HG02973 (cell line): Measurements from ENCODE around the gene RAN.
A peak's percentile ranks its signal among the peaks of the same experiment; 100 is the strongest.
"Not testable (repeated sequence)": the region's sequence is repeated elsewhere in the genome, so short reads cannot be mapped to it uniquely, and the experiment has no call there.

Source experiments
- ATAC-seq: cut with Tn5 transposase; IDR thresholded peaks from one replicate; pipeline ENCODE4 v1.9.1; 2021; ENCODE audit warnings: moderate library complexity; ENCODE audit not compliant: unreplicated experiment

Gene RAN

DNA sequence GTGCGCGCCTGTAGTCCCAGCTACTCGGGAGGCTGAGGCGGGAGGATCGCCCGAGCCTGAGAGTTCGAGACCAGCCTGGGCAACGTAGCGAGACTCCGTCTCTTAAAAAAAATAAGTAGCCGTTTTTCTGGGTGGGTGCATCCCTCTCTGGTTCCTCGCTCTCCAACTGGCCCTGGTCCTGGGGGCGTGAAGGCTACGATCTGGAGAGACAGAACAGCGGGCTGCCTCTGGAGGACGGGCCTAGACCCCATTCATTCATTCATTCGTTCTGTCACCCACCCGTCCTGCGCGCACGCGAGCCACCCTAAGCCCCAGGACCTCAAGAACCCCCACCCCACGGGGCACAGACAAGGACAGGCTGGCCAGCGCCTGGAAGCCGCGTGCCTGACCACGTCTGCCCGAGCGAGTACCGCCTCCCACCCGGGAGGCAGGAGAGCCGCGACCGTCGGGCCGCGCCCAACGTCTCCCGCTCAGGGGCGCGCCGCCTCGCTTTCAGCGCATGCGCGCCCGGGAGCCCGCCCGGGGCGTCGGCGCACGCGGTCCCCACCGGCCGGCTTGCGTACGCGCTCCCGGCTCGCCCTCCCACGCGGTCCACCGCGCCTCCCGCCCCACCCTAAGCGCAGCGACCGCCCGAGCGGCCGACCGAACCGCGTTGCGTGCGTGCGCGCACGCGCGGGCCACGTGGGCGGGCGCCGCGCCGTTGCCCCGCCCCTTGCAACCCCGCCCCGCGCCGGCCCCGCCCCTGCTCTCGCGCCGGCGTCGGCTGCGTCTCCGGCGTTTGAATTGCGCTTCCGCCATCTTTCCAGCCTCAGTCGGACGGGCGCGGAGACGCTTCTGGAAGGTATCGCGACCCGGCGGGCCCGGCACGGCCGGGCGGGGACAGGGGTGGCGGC is at the start of gene RAN:
Gene RAN (plus strand): TSS at position 781 of the 893 bp plus-strand sequence. CDS start 528 bp downstream, outside the sequence.
- ATAC-seq, result peak; percentile 68

DNA sequence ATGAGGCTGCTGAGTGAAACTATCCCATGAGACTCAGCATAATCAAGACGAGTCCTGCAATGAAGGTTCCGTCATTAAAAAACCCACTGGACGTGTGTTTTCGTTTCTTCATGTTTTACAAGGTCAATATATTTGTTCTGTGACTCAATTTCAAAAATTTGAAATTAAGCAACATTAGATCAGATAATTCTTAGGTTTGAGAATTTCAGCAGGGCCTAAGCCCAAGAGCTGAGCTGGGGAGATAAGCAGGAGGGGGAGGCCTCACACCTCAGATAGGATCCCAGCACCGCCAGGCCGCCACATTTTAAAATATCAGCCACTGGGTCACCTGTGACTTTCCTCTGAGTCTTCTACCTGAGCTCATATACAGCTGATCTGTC is 46.1 kb upstream of the RAN start:
- no peak for ATAC-seq

DNA sequence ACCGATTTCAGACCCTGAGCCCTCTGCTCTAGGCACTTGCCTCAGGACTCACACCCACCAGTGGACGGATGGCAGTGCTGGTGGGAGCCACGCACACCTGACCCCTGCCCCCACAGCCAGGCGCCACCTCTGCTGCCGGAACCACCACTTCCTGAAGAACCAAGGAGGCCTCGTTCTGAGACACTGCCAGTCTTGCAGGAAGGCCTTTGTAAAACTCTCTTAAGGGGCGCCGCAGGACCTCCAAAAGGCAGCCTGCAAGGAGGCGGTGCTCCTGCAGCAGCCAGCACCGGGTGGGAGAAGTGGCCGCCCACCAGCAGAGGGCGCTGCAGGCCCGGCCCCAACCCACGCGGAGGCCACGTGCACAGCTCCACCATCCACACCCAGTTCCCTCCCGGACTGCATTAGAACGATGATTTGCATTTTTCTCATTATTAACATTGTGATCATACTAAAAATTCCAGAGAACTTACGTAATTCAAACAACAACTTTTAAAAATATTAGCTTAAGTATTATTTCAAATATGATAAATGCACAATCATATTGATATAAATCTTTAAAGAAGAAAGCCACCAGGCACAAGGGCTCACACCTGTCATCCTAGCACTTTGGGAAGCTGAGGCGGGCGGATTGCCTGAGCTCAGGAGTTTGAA is 45.6 kb upstream of the RAN start:
- no peak for ATAC-seq

DNA sequence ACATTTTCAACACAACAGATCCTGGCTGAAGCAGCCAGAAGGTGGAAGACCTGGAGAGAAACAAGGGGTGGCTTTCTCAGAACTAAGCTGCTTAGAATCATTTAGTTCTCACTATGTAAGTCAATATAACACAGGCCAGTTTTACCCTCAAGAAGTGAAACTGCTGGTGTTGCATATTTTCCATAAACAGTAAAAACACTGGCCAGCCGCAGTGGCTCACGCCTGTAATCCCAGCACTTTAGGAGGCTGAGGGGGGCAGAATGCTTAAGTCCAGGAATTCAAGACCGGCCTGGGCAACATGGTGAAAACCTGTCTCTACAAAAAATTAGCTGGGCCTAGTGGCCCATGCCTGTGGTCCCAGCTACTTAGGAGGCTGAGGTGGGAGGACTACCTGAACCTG is 44.4 kb upstream of the RAN start:
- ATAC-seq, result no peak

DNA sequence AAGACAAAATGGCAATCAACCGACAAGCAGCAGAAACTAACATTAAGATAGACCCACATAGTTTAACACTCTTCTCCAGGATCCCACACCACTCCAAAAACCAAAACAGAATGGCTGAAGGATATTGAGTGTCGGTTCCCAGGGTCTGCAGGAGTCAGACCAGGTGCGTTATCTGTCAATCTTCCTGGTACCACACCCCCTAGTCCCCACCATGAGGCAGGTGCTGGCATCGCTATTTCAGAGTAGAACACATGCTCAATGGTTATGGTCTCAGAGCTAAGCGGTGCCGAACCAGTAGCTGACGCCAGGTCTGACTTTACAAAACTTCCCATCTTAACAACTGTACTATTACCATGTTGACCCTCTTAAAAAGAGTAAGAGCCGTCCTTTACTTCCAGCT is 43.0 kb upstream of the RAN start:
- ATAC-seq, result no peak

DNA sequence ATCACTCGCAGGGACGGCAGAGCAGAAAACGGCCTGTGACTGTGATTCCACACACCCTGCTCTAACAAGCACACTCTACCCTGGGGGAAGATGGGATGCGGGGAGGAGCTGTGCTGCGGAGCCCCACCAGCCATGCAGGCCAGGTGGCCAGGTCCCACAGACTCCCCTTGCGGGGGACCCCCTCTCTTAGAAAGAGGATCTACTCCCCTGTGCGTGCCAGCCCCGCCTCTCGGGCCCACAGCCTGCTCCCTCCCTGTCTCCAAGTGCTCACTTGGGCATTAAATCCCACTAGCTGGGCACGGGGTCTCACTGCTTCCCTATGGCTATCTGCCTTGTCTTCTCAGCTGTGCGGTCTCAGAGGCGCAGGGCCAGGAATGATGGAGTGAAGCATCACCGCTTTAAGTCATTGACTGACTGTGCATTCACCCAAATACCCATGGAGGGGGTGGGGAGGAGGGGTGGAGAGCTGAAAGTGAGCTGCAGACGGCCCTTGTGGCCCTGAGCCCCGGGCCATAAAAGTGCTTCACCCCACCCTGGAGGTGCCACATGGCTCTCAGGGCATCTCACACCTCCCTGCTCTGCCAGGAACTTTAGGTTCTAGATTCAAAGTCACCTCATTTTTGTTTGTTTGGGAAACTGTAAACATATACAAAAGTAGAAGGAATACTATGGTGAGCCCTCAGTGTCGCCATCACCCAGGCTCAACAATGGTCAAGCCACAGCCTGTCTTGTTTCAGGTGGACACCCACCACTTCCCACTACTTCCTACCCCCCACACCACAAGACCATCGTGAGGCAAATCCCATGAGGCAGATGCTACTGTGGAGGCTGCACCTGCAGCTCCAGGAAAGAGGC is 42.2 kb upstream of the RAN start:
- ATAC-seq, result no peak

DNA sequence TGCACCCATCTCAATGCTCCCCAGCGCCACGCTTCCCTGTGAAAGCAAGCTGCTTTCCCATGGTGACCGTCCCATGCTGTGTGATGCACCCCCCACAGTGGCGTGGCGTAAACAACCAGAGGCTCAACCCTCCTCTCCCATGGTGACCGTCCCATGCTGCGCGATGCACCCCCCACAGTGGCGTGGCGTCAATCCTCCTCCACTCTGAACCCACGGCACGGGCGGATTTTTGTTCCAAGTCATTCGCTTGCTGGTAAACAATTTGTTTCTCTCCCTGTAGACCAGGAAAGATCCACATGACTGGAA is 41.7 kb upstream of the RAN start:
- no peak for ATAC-seq

DNA sequence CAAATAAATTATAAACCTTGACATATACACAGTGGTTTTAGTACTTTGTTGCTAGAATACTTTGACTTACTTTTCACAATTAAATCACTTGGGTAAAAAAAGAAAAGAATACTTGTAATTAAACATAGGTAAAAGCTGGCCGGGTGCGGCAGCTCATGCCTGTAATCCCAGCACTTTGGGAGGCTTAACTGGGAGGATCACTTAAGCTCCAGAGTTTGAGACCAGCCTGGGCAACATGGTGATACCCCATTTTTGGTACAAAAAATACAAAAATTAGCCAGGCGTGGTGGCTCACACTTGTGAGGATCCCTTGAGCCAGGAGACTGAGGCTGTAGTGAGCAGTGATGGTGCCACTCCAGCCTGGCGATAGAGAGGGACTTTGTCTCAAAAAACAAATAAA is 40.6 kb upstream of the RAN start:
- no peak for ATAC-seq

DNA sequence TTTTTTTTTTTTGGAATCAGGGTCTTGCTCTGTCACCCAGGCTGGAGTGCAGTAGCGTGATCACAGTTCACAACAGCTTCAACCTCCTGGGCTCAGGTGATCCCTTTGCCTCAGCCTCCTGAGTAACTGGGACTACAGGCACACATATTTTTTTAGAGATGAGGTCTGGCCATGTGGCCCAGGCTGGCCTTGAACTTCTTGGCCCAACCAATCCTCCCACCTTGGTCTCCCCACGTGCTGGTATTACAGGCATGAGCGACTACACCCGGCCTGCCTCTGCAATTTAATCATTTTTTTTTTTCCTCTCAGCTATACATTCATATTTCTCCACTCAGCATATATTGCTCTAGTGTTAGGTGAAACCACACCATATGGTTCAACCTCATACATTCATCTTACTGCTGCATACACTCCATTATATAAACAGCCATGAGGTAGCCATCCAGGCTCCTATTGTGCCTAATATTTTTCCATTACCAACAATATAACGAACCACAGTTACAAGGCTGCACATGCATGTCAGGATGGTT is 39.9 kb upstream of the RAN start:
- ATAC-seq, result no peak

DNA sequence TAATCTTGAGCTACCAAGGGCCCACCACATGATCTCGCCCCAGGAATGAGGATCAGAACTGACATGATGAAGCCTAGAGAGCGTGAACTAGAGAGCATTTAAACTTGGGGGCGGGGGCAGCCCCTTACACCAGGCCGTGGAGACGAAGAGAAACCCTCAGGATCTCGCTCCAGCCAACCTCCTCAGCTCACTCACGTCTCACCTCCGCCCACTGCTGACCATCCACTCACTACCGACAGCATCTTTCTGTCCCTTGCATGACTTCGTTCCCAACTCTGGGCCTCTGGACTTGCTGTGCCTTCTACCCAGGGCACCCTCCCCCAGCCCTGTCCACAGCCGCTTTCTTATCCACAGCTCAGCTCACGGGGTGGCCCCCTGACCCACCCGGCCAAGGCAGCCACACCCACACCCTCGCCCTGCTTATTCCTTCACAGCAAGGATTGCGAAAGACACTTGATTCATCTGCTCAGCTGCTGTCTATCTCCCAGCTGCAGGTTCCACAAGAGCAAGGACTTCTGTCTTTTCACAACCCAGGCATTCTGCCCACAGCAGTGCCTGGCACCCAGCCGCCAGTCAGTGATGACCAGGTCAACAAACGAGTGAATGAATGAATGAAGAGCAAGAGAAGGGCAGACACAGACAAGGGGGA is 39.2 kb upstream of the RAN start:
- ATAC-seq, result no peak

DNA sequence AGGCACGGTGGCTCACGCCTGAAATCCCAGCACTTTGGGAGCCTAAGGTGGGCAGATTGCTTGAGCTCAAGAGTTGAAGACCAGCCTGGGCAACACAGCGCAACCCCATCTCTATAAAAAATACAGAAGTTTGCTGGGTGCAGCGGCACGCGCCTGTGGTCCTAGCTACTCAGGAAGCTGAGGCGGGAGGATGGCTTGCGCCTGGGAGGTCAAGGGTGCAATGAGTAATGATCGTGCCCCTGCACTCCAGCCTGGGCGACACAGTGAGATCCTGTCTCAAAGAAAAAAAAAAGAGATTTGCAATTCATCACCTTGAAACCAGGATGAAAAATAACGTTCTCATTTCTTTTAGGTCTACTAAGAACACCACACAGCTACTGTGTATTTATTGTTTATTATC is 36.9 kb upstream of the RAN start:
- ATAC-seq, result no peak

DNA sequence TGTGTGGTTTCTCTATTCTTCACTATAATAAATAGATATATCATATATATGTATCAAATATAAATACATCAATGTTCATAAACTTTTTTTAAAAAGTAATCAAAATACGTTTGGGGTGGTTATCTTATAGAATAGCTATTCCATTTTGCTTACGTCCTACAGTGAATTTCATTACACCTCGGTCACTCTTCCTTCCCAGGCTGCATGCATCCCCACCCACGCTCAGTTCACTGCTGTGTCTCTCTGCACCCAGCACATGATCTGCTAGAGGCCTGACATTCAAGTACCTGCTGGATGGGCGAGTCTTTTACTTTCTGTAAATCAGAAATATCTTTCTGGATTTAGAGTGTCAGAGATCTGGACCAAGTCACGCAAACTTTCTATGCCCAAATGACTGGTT is 36.4 kb upstream of the RAN start:
- ATAC-seq, result no peak

DNA sequence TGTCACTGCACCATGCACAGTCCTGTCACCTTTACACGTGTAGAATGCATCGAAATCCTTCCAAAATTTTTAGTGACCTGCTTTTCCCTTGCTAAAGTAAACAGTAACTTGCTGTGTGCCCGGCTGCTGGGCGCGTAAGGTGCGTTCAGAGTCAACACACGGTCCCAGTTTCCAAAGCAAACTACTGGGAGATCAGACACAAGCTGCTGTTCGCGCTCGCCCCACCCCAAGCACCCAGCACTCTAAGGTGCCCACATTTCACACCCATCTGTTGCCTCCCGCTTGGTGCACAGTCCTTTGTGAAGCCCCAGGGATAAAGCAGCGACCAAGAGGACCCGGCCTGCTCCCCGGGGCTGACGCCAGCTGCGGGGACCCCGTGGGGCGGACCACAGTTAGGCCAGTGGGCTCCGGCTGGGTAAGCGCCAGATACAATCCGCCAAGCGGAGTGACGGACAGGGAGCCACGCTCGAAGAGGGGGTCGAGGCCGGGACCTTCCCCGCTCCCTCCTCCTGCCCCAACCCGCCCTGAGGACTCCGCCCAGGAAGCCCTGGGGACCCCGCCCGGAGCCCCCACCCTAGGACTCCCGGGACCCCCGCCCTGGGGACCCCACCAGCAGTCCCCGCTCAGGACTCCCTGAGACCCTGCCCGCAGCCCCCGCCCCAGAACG is 33.4 kb upstream of the RAN start:
- ATAC-seq, result peak; percentile 27

DNA sequence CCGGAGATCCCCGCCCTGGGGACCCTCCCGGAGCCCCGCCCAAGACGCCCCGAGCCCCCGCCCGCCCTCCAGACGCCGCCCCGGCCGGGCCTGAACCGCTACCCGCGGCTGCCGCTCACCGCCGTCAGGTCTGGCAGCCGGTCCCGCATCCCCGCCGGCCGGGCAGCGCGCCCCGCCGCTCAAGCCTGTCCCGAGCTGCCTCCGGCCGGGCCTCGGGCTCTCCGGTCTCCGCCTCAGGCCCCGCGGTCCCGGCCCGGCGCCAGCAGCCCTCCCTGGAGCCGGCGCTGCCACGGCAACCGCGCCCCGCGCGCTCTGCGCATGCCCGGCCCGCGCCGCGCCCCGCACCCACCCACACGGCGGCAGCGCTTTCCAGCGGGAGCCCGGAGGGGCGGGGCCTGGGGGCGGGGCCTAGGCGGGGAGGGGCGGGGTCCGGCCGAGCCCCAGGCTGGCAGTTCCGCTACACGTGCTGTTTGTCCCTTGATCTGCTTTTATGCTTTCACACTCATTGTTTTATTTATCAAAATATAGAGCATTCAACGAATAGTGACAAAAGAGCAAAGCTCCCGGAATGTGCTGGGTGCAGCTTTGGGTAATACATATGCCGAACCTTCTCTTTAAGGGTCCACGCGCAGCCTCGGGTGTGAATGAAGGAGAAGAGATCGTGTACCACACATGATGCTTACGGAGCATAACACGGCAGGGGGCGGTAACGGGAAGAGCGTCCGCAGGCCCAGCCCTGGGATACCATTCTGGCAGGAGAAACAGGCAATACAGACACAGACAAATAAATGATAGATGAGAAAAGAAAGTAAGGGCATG is 32.7 kb upstream of the RAN start, which contains the start of gene STX2:
Gene STX2 (minus strand): TSS at position 300 of the 819 bp plus-strand sequence. CDS start 151 bp downstream, at position 149.
- ATAC-seq, result peak; percentile 71

DNA sequence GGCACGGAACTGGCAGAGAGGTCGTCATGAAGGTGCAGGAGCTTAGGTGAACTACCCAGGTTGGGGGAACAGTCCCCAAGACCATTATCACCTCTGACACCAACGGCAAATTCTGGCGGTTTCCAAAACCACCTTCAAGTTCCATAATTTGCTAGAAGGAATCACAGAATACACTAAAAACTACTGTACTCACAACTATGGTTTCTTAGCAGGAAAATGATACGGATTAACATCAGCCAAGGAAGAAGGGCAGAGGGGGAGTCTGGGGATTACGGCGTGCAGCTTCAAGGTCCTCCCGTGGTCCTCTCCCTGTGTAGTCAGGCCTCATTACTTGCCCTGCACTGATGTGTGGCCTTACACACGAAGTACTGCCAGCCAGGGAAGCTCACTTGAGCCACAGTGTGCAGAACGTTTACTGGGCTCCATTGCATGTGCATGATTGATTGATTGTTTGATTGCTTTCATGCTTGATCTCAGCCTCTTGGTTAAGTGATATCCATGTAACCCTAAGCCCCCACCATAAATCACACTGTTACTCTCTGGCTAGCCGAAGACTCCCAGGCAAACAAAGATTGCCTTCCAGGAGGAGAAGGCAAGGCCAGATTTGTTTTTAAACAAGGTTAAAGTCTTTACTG is 32.0 kb upstream of the RAN start:
- ATAC-seq, result no peak

DNA sequence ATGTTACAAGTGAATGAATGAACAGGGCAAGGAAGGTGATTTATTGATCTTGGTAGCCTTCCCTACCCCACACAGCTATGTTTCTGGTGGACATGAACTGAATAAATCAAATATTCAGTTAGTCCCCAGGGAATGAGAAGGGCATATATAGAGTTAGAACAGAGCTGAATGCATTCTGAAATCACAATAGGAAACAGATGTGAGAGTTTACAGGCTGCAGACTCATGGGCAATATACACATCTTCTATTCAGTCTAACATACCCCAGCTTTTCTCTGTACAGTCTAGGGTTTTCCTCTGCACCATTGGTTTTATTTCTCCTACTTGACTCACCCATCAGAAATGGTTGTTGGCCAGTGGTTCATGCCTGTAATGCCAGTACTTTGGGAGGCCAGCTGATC is 25.5 kb upstream of the RAN start:
- ATAC-seq, result no peak

DNA sequence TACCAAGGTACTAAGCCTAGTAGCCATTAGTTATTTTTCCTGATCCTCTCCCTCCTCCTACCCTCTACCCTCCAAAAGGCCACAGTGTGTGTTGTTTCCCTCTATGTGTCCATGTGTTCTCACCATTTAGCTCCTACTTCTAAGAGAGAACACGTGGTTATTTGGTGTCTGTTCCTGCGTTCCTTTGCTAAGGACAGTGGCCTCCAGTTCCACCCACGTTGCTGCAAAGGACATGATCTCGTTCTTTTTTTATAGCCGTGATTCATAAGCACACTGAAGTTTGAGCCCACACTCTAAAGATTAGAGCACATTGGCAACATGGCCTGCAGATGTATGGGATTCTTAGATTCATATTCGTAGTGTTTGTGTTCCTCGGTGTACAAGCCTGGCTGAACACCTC is 24.8 kb upstream of the RAN start:
- ATAC-seq, result no peak

DNA sequence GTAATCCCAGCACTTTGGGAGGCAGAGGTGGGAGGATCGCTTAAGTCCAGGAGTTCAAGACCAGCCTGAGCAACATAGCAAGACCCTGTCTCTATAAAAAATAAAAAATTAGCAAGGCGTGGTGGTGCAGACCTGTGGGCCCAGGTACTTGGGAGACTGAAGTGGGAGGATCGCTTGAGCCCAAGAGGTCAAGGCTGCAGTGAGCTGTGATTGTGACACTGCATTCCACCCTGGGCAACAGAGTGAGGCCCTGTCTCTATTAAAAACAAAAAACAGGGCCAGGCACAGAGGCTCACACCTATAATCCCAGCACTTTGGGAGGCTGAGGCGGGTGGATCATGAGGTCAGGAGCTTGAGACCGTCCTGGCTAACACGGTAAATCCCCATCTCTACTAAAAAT is 23.8 kb upstream of the RAN start:
- not testable (repeated sequence) for ATAC-seq

DNA sequence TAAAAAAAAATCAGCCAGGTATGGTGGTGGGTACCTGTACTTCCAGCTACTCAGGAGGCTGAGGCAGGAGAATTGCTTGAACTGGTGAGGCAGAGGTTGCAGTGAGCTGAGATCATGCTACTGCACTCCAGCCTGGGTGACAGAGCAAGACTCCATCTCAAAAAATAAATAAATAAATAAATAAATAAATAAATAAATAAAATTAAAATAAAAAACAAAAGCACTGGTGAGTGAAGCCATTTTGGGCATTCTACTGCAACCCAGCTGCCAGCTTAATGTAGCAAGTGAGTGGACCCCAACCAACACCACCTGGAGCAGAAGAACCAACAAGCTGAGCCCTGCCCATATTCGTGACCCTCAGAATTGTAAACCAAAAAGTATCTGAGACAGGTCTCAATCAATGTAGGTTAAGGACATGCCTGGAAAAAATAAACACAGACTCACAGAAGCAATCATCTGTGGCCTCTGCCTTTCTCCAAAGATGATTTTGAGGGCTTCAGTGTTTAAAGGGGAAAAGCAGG is 23.0 kb upstream of the RAN start:
- ATAC-seq, result not testable (repeated sequence)
